Measurements from ENCODE around the gene RALGPS2.
"Not testable (repeated sequence)": the region's sequence is repeated elsewhere in the genome, so short reads cannot be mapped to it uniquely, and the experiment has no call there.

The RALGPS2 gene

GRCh38 chr1:178725466-178726086, 532 bp downstream of the RALGPS2 start:
- DNase-seq = peak; percentile 61

GRCh38 chr1:178726087-178726517, 1.1 kb downstream of the RALGPS2 start:
- peak; percentile 72 for DNase-seq

- no peak for DNase-seq
Observed at GRCh38 chr1:178726545-178726944, 1.5 kb downstream of the RALGPS2 start.

GRCh38 chr1:178727014-178727895, 2.2 kb downstream of the RALGPS2 start:
- no peak for DNase-seq

GRCh38 chr1:178733972-178734371, 8.9 kb downstream of the RALGPS2 start:
- DNase-seq = no peak

GRCh38 chr1:178738780-178739179, 13.7 kb downstream of the RALGPS2 start:
- DNase-seq = no peak

GRCh38 chr1:178739285-178740045, 14.4 kb downstream of the RALGPS2 start:
- no peak for DNase-seq

- DNase-seq = no peak
Observed at GRCh38 chr1:178740491-178740890, 15.4 kb downstream of the RALGPS2 start.

GRCh38 chr1:178740924-178741323, 15.9 kb downstream of the RALGPS2 start:
- no peak for DNase-seq

GRCh38 chr1:178743801-178744200, 18.8 kb downstream of the RALGPS2 start:
- no peak for DNase-seq

- DNase-seq = no peak
Observed at GRCh38 chr1:178745260-178745659, 20.2 kb downstream of the RALGPS2 start.

GRCh38 chr1:178746345-178746744, 21.3 kb downstream of the RALGPS2 start:
- no peak for DNase-seq

GRCh38 chr1:178747361-178747760, 22.3 kb downstream of the RALGPS2 start:
- DNase-seq = not testable (repeated sequence)

GRCh38 chr1:178749581-178750166, 24.6 kb downstream of the RALGPS2 start:
- no peak for DNase-seq

- no peak for DNase-seq
Observed at GRCh38 chr1:178751046-178751445, 26.0 kb downstream of the RALGPS2 start.

- DNase-seq = no peak
Observed at GRCh38 chr1:178752891-178753290, 27.8 kb downstream of the RALGPS2 start.

GRCh38 chr1:178754655-178755256, 29.7 kb downstream of the RALGPS2 start:
- not testable (repeated sequence) for DNase-seq

- no peak for DNase-seq
Observed at GRCh38 chr1:178768423-178768822, 43.4 kb downstream of the RALGPS2 start.

GRCh38 chr1:178772952-178773351, 47.9 kb downstream of the RALGPS2 start:
- DNase-seq = no peak

- DNase-seq = no peak
Observed at GRCh38 chr1:178774263-178774662, 49.2 kb downstream of the RALGPS2 start.

- DNase-seq = no peak
Observed at GRCh38 chr1:178776553-178776952, 51.5 kb downstream of the RALGPS2 start.

GRCh38 chr1:178781533-178782330, 56.7 kb downstream of the RALGPS2 start:
- no peak for DNase-seq

Data from femur (tissue), 1 donor.